CD4-positive, alpha-beta memory T cell (primary cell): Measurements from ENCODE around the gene PAAF1. TPM values are rescaled to one million over a fixed set of nuclear protein-coding genes. Genes with fewer than 3 reads are reported as not detected.

Source experiments
- CTCF ChIA-PET: fragments of 350-600 bp; sonication (Branson Sonifier 250); formaldehyde crosslinking; loops from one replicate; lab custom pipeline; 2021; ENCODE audit warnings: inconsistent platforms; ENCODE audit not compliant: partially characterized antibody; lab: Charles Lee
- POLR2A ChIA-PET: fragments of 350-600 bp; sonication (Branson Sonifier 250); formaldehyde crosslinking; loops from one replicate; lab custom pipeline; 2021; ENCODE audit not compliant: partially characterized antibody; lab: Charles Lee
- DNase-seq, 5 donors: peaks; one replicate each; pipeline versions ENCODE4 v3.0.0 to v3.0.0-alpha.2; 2020 to 2022; ENCODE audit warnings: mixed read lengths in 1 of 5
- H3K27ac ChIP-seq: one replicate; pipeline ENCODE4 v1.7.0; 2013; ENCODE audit warnings: low read depth, low read length
- H3K27me3 ChIP-seq: 2 replicates; pipeline ENCODE4 v1.7.0; 2013; ENCODE audit warnings: mild to moderate bottlenecking, low read length, moderate library complexity; ENCODE audit not compliant: insufficient read depth
- H3K36me3 ChIP-seq: 2 replicates; pipeline ENCODE4 v1.7.0; 2013; ENCODE audit warnings: mild to moderate bottlenecking, low read length, moderate library complexity; ENCODE audit not compliant: insufficient read depth
- H3K4me1 ChIP-seq: 2 replicates; pipeline ENCODE4 v1.7.0; 2013; ENCODE audit warnings: mild to moderate bottlenecking, low read length, moderate library complexity; ENCODE audit not compliant: insufficient read depth
- H3K4me3 ChIP-seq, 2 donors: one replicate each; pipeline ENCODE4 v1.7.0; 2013; ENCODE audit warnings: low read length in 2 of 2, mild to moderate bottlenecking in 1 of 2
- H3K9me3 ChIP-seq, 2 donors: one replicate each; pipeline ENCODE4 v1.7.0; 2013; ENCODE audit warnings: low read length in 2 of 2, control low read depth in 1 of 2; ENCODE audit not compliant: control insufficient read depth in 1 of 2
- H3K27ac Mint-ChIP-seq, 7 donors: one replicate each; pipeline ENCODE4 v1.8.0; 2020 to 2021; ENCODE audit warnings: mixed read lengths in 7 of 7, mild to moderate bottlenecking in 6 of 7, inconsistent platforms in 3 of 7, moderate library complexity in 3 of 7
- H3K27me3 Mint-ChIP-seq, 2 donors: one replicate each; pipeline ENCODE4 v1.8.0; 2020 to 2021; ENCODE audit warnings: mixed read lengths in 2 of 2
- H3K36me3 Mint-ChIP-seq, 2 donors: one replicate each; pipeline ENCODE4 v1.8.0; 2020 to 2021; ENCODE audit warnings: mixed read lengths in 2 of 2, inconsistent platforms in 1 of 2, mild to moderate bottlenecking in 1 of 2
- H3K4me1 Mint-ChIP-seq, 4 donors: one replicate each; pipeline ENCODE4 v1.8.0; 2020 to 2021; ENCODE audit warnings: mixed read lengths in 4 of 4, mild to moderate bottlenecking in 1 of 4
- H3K4me3 Mint-ChIP-seq, 8 donors: one replicate each; pipeline ENCODE4 v1.8.0; 2020 to 2021; ENCODE audit warnings: mixed read lengths in 8 of 8, mild to moderate bottlenecking in 7 of 8, moderate library complexity in 6 of 8, inconsistent platforms in 3 of 8
- H3K9me3 Mint-ChIP-seq, 8 donors: one replicate each; pipeline ENCODE4 v1.8.0; 2020 to 2021; ENCODE audit warnings: mixed read lengths in 8 of 8, mild to moderate bottlenecking in 5 of 8, inconsistent platforms in 3 of 8, moderate library complexity in 1 of 8
- intact Hi-C: fragments of 100-400 bp; cut with micrococcal nuclease; formaldehyde crosslinking; loops from one replicate; pipeline ENCODE4 v1.15.1; 2023
- polyA plus RNA-seq, 2 donors: library from polyadenylated mRNA; unstranded; fragments of 300-500 nt; fragmentation: Illumina TruSeq; gene quantifications; one replicate each; pipeline ENCODE4 v1.2.3, GENCODE V29; 2021
- total RNA-seq, 2 experiments: library from RNA; stranded (reverse); gene quantifications; one replicate each; pipeline ENCODE4 v1.2.3, GENCODE V29; 2021

The PAAF1 gene, protein sequence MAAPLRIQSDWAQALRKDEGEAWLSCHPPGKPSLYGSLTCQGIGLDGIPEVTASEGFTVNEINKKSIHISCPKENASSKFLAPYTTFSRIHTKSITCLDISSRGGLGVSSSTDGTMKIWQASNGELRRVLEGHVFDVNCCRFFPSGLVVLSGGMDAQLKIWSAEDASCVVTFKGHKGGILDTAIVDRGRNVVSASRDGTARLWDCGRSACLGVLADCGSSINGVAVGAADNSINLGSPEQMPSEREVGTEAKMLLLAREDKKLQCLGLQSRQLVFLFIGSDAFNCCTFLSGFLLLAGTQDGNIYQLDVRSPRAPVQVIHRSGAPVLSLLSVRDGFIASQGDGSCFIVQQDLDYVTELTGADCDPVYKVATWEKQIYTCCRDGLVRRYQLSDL
- total RNA-seq, result 10 to 100 TPM; 18.8 to 19.1 TPM
- polyA plus RNA-seq, result 10 to 100 TPM; 17.5 to 21.8 TPM

DNA sequence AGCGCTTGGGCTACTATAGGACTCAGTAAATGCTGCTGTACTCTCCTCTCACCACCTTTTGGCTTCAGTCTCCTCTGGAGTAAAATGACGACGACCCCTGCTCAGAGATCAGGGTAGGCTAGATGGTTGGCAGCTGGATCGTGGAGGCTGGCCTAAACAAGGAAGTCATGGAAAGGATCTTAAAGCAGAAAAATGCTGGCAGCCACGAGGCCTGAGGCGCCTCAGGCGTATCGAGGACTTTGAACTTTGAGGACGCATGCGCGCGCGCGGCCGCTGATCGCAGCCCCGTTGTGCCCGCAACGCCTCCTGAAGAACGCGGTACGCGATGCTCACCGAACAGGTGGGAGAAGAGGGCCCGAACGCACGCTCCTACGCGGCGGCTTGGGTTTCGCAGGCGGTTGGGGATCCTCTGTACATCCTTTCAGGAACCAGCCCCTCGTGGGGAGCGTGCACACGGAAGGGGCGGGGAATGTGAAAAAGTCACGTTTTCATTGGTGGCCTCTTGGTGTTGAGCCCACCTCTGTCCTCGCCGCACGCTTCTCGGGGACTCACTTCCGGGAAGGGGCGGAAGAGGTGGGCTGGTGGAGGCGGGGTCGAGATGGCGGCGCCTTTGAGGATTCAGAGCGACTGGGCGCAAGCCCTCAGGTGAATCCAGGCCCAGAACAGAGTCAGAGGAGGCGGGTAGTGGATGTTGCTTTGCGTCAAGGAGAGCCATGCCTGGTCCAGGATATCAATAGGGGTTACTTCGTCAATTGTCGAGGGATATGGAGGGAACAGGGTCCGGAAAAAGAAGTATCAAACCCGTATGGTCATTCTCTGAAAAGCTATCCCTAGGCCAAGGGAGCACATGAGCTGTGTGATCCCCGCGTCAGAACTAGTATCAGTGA, at the start of gene PAAF1, which contains the start of gene COA4:
TSS of gene PAAF1 (plus strand) at position 576 of the 887 bp plus-strand sequence. CDS start at position 599, 23 bp downstream.
TSS of gene COA4 (minus strand) at position 423 of the 887 bp plus-strand sequence. CDS start 3,468 bp downstream, outside the sequence.
- peaks cover 16 to 50% (median 31%) of the 10 kb centered on the region in 4 donors for H3K4me1 Mint-ChIP-seq
- H3K9me3 Mint-ChIP-seq, result no peaks in the 10 kb centered on the region
- Histone ChIP-seq H3K27me3 (no peaks in the 10 kb centered on the region), H3K4me3 (peak within 1 kb of the TSS; percentile 85 to 90), H3K9me3 (no peaks in the 10 kb centered on the region), H3K4me1 (peaks cover 32% of the 10 kb centered on the region), H3K27ac (peak within 1 kb of the TSS; percentile 86), H3K36me3 (peaks cover 18% of the 10 kb centered on the region)
- H3K27me3 Mint-ChIP-seq, result no peaks in the 10 kb centered on the region
- peaks cover 10 to 44% of the 10 kb centered on the region in 2 donors for H3K36me3 Mint-ChIP-seq
- peak; percentile 93 to 97 (median 94) for DNase-seq
- peak within 1 kb of the TSS; percentile 98 to 100 (median 100) for H3K4me3 Mint-ChIP-seq
- ChIA-PET POLR2A (interaction anchor here (0.5 to 1.7 kb wide), 8 partner anchors 10 to 716 kb away, joined by 3 to 6 read pairs (median 4); partner anchors contain the start of genes C2CD3, POLD3, PPME1 and RAB6A), CTCF (interaction anchor here (1.4 to 1.8 kb wide), 2 partner anchors 10 to 16 kb away, joined by 3 to 4 read pairs; no protein-coding TSS in a partner anchor)
- intact Hi-C loops, result loop anchor here (1.0 to 5.0 kb wide), 7 partner anchors 97 to 1149 kb away; partner anchors contain the start of genes C2CD3, FAM168A, LIPT2 and PPME1
- peak within 1 kb of the TSS; percentile 95 to 100 (median 99) for H3K27ac Mint-ChIP-seq

DNA sequence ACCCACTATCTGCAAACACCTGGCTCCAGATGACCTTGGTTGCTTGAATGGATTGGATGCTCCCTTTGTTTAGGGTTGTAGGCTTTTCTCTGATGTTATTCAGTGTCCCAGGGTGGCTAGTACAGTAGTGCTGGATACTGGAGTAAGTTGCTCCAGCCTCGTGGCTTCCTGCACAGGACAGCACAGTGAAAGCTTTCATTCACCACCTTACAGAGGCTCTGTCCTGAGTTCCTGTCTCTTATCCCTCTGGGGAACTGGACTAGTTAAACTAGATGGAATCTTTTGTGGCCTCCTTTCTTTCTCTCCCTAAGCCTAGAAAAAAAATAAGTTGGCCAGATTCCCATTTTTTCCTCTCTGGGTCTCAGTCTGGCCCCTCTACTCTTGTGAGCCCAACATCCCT, 46.5 kb upstream of the PAAF1 start:
- no peak for DNase-seq
- H3K4me3 Mint-ChIP-seq, result no peak overlapping the region
- no peaks in the 10 kb centered on the region for H3K27me3 Mint-ChIP-seq
- intact Hi-C loops, result no loop called here
- Histone ChIP-seq H3K36me3 (peaks cover 11% of the 10 kb centered on the region), H3K4me3 (no peak overlapping the region), H3K27me3 (no peaks in the 10 kb centered on the region), H3K9me3 (no peaks in the 10 kb centered on the region), H3K27ac (no peak overlapping the region), H3K4me1 (no peaks in the 10 kb centered on the region)
- H3K9me3 Mint-ChIP-seq, result no peaks in the 10 kb centered on the region
- H3K4me1 Mint-ChIP-seq, result no peaks in the 10 kb centered on the region
- ChIA-PET POLR2A (no interaction called here), CTCF (no interaction called here)
- peaks cover 41 to 51% of the 10 kb centered on the region in 2 donors for H3K36me3 Mint-ChIP-seq
- no peak overlapping the region for H3K27ac Mint-ChIP-seq

DNA sequence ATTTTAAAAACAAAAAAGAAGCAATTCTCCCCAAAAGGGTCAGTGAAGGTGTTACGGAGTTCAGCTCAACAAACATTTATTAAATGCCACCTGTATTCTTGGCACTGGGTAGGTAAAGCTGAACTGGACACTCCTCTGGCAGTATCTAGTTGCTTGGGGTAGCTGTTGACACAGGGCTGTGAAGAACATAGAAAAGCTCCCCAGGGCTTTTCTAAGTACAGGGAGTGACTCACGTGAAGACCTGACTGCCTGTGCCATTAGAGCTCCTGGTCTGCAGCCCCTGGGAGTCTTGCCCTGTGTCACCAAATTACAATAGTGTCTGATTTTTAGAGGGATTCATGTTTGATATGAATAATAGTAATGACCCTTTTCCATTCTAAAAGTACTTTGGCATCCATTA, 43.7 kb upstream of the PAAF1 start:
- H3K36me3 ChIP-seq, result peaks cover 4% of the 10 kb centered on the region
- no peak overlapping the region for H3K4me3 Mint-ChIP-seq
- H3K9me3 ChIP-seq, result no peaks in the 10 kb centered on the region
- no peaks in the 10 kb centered on the region for H3K27me3 ChIP-seq
- H3K27me3 Mint-ChIP-seq, result no peaks in the 10 kb centered on the region
- ChIA-PET POLR2A (no interaction called here), CTCF (interaction anchor here (0.6 kb wide), 1 partner anchor 32 kb away, joined by 3 read pairs; no protein-coding TSS in a partner anchor)
- H3K9me3 Mint-ChIP-seq, result no peaks in the 10 kb centered on the region
- DNase-seq, result no peak
- peaks cover 34 to 44% of the 10 kb centered on the region in 2 donors for H3K36me3 Mint-ChIP-seq
- no peaks in the 10 kb centered on the region for H3K4me1 Mint-ChIP-seq
- intact Hi-C loops, result no loop called here
- no peak overlapping the region for H3K27ac ChIP-seq
- no peaks in the 10 kb centered on the region for H3K4me1 ChIP-seq
- no peak overlapping the region for H3K4me3 ChIP-seq
- H3K27ac Mint-ChIP-seq, result no peak overlapping the region

DNA sequence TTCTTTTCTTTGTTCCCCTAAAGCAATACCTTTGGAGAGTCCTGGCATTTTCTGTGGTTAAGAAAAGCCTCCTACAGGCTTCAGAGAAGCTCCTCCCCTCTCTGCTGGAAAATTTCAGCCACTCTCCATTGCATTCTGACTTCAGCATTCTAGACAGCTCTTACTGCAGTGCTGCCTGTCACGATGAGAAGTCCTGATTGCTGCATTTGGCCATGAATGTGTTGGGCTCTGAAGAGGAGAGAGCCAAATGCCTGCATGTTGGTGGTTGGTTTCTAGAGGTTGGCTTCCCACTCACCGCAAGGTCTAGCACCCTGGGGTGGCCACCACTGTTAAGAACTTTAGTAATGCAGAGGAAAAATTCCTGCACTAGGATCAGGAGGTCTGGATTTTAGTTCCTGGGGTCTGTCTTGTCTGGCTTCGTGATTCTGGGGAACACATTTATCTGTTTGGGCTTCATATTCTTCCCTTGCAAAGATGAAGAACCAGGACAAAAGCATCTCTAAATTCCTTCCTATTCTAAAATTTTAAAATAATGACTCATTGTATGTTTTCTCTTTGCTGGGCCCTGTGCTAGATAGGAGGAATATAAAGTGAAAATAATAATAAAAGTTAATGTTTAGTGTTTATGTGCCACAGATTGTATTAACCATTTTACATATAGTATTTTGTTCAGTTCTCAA, 38.2 kb upstream of the PAAF1 start:
- CTCF ChIA-PET, result no interaction called here
- peaks cover 23 to 30% of the 10 kb centered on the region in 2 donors for H3K36me3 Mint-ChIP-seq

DNA sequence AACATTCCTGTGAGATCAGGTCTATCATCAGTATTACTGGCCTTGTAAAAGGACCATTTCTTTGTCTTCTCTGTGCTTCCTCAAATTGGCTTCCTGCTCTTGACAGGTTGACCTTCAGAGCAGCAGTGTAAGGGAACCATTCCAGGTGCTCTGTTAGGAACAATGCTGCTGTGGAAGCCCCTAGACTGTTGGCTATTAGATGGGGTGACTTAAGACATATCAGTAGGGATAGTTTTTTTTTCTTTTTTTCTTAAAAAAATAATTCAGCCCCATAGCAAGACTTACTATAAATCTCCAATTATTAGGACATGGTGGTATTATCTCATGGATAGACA, 37.7 kb upstream of the PAAF1 start:
- H3K36me3 ChIP-seq, result no peaks in the 10 kb centered on the region
- no peak for DNase-seq
- no peaks in the 10 kb centered on the region for H3K27me3 ChIP-seq
- no peak overlapping the region for H3K27ac Mint-ChIP-seq
- no peaks in the 10 kb centered on the region for H3K27me3 Mint-ChIP-seq
- POLR2A ChIA-PET, result no interaction called here
- intact Hi-C loops, result no loop called here
- H3K4me3 ChIP-seq, result no peak overlapping the region
- H3K9me3 ChIP-seq, result no peaks in the 10 kb centered on the region
- H3K4me3 Mint-ChIP-seq, result no peak overlapping the region
- peaks cover 0 to 5% (median 2%) of the 10 kb centered on the region in 4 donors for H3K4me1 Mint-ChIP-seq
- peaks cover 23 to 30% of the 10 kb centered on the region in 2 donors for H3K36me3 Mint-ChIP-seq
- no peaks in the 10 kb centered on the region for H3K4me1 ChIP-seq
- H3K9me3 Mint-ChIP-seq, result no peaks in the 10 kb centered on the region
- CTCF ChIA-PET, result no interaction called here
- H3K27ac ChIP-seq, result no peak overlapping the region

More for the DNA sequence above, 38.2 kb upstream of the PAAF1 start:
- H3K27ac Mint-ChIP-seq, result peak overlapping the region in 2 of 7 donors; percentile 24 to 69
- no peaks in the 10 kb centered on the region for H3K27me3 Mint-ChIP-seq
- peaks cover 0 to 5% (median 2%) of the 10 kb centered on the region in 4 donors for H3K4me1 Mint-ChIP-seq
- no peak overlapping the region for H3K4me3 ChIP-seq
- no peaks in the 10 kb centered on the region for H3K4me1 ChIP-seq
- H3K4me3 Mint-ChIP-seq, result no peak overlapping the region
- no peak for DNase-seq
- POLR2A ChIA-PET, result no interaction called here
- H3K27ac ChIP-seq, result no peak overlapping the region
- no peaks in the 10 kb centered on the region for H3K9me3 ChIP-seq
- no peaks in the 10 kb centered on the region for H3K9me3 Mint-ChIP-seq
- no peaks in the 10 kb centered on the region for H3K27me3 ChIP-seq
- H3K36me3 ChIP-seq, result no peaks in the 10 kb centered on the region
- intact Hi-C loops, result no loop called here

DNA sequence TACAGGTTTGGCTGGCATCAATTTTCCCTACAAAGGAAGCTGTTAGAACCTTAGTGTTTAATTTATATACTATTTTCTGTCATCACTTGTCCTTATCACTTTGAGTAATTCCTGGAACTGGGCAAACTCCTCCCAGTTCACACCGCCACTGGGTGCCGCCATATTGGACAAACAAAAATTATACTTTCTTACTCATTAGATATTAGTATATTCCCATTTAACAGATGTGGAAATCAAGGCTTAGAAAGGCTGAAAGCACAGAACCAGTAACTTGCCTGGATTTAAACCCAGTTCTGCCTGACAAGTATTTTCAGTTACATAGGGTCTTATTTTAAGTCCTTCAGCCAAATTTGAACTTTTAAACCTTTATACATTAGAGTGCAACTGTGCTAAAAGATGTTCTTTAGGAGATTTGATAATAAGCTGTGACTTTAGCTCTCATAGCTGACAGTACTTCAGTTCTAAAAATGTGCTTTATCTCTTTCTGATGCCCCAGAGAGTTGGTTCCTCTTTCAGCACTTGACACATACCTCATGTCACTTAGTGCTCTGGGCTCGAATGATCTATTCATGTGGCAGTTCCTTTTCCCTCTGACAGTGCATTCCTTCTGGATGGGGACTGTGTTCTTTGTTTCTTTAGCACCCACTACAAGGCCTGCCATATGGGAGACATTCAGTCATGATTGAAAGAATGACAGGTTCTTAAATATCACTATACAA, 25.6 kb upstream of the PAAF1 start:
- CTCF ChIA-PET, result no interaction called here
- Mint-ChIP-seq H3K27ac (no peak overlapping the region), H3K9me3 (no peaks in the 10 kb centered on the region), H3K27me3 (no peaks in the 10 kb centered on the region), H3K4me1 (no peaks in the 10 kb centered on the region), H3K4me3 (no peak overlapping the region), H3K36me3 (peaks cover 15 to 46% of the 10 kb centered on the region in 2 donors)
- Histone ChIP-seq H3K4me3 (no peak overlapping the region), H3K36me3 (no peaks in the 10 kb centered on the region), H3K27ac (no peak overlapping the region), H3K4me1 (no peaks in the 10 kb centered on the region), H3K9me3 (no peaks in the 10 kb centered on the region), H3K27me3 (no peaks in the 10 kb centered on the region)
- intact Hi-C loops, result no loop called here
- POLR2A ChIA-PET, result no interaction called here
- DNase-seq, result no peak
